ENCODE data around the gene TEF. TPM values are rescaled to one million over a fixed set of nuclear protein-coding genes. Genes with fewer than 3 reads are reported as not detected.
A peak's percentile ranks its signal among the peaks of the same experiment; 100 is the strongest.

The TEF gene
- total RNA-seq, 1 donor from 2014 or later: 13.6 TPM

DNA sequence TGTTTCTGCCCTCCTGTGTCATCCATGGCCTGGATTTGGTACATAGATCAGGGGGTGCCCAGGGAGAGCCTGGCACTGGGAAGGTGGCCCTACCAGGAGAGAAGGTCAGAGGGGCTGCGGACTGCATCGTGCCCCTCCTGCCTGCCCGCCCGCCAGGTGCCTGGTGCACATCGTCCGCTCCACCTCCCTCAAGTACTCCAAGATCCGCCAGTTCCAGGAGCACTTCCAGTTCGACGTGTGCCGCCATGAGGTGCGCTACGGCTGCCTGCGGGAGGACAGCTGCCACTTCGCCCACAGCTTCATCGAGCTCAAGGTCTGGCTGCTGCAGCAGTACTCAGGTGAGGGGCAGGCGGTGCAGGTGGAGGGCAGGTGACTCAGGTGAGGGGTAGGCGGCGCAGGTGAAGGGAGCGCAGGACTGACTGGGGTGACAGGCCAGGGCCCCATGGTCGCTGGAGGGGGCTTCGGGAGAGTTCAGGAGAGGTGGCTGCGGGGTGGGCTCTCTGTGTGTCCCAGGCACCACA is 32.7 kb upstream of the TEF start:
- no peak for TF ChIP-seq CTCF (conservative IDR thresholded peaks at IDR 0.05)
- Mint-ChIP-seq H3K36me3 (ENCODE audit: low read depth) (peaks cover 14% of the 10 kb centered on the region), H3K9me3 (no peaks in the 10 kb centered on the region), H3K4me3 (no peak overlapping the region), H3K4me1 (no peaks in the 10 kb centered on the region), H3K27me3 (ENCODE audit: low read depth) (no peaks in the 10 kb centered on the region), H3K27ac (ENCODE audit: unreplicated experiment) (no peak overlapping the region)
- no peak for DNase-seq (ENCODE audit: low read depth, low spot score)

DNA sequence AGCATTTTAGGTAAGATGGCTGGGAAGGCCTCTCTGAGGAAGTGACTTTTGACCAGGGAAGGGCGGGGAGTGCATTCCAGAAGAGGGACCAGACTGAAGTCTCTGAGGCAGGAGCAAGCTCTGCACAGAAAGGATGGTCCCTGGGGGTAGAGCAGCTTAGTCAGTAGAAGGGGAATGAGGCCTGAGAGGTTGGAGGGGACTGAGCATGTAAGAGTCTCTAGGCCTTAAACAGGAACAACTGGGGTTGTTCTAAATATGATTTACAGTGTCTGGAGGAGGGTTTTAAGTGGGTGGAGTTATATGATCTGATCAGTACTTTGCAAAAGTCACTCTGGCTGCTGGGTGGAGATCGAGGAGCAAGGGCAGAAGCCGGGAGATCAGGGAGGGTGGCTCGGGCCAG is 31.7 kb upstream of the TEF start:
- peak overlapping the region; percentile 1 for H3K27ac Mint-ChIP-seq (ENCODE audit: unreplicated experiment)
- peaks cover 14% of the 10 kb centered on the region for H3K36me3 Mint-ChIP-seq (ENCODE audit: low read depth)
- TF ChIP-seq CTCF (conservative IDR thresholded peaks at IDR 0.05): no peak
- H3K4me1 Mint-ChIP-seq: no peaks in the 10 kb centered on the region
- no peaks in the 10 kb centered on the region for H3K27me3 Mint-ChIP-seq (ENCODE audit: low read depth)
- H3K9me3 Mint-ChIP-seq: no peaks in the 10 kb centered on the region
- no peak for DNase-seq (ENCODE audit: low read depth, low spot score)
- H3K4me3 Mint-ChIP-seq: no peak overlapping the region

DNA sequence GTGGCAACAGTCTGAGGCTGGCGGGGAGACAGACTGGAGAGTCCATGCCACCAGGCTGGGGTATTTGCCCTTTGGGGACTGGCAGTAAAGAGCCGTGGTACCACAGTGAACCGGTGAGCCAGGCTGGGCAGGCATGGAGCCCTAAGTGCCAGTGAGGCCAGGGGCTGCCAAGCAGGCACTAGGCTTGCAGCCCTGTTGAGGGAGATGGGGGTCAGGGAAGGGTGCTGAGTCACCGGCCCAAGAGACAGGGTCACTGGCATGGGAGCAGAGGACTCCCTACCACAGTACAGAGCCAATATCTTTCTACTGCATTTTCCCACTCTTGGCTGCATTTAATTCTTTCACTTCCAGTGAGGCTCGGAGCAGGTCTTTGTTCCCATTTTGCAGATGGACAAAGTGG is 30.7 kb upstream of the TEF start:
- H3K27ac Mint-ChIP-seq (ENCODE audit: unreplicated experiment): no peak overlapping the region
- H3K36me3 Mint-ChIP-seq (ENCODE audit: low read depth): peaks cover 14% of the 10 kb centered on the region
- H3K9me3 Mint-ChIP-seq: no peaks in the 10 kb centered on the region
- no peaks in the 10 kb centered on the region for H3K27me3 Mint-ChIP-seq (ENCODE audit: low read depth)
- no peak for DNase-seq (ENCODE audit: low read depth, low spot score)
- H3K4me3 Mint-ChIP-seq: no peak overlapping the region
- no peaks in the 10 kb centered on the region for H3K4me1 Mint-ChIP-seq
- TF ChIP-seq CTCF (conservative IDR thresholded peaks at IDR 0.05): no peak

DNA sequence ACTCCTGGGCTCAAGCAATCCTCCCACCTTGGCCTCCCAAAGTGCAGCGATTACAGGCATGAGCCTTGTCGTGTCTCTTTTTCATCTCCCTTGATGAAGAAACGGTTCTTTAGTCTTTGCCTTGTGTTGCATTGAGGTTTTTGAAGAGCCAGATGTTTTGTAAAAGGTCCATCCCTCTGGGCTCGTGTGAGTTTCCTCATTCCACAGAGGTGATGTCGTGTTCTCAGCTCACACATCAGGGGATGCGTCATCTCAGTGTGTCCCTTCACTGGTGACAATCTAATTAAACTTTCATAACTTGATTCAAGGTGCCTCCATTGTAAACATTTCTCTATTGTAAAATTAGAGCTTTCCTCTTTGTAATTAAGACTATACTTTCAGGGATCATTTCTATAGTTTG is 29.7 kb upstream of the TEF start:
- H3K36me3 Mint-ChIP-seq (ENCODE audit: low read depth): peaks cover 14% of the 10 kb centered on the region
- H3K4me3 Mint-ChIP-seq: no peak overlapping the region
- no peaks in the 10 kb centered on the region for H3K9me3 Mint-ChIP-seq
- no peaks in the 10 kb centered on the region for H3K27me3 Mint-ChIP-seq (ENCODE audit: low read depth)
- H3K27ac Mint-ChIP-seq (ENCODE audit: unreplicated experiment): no peak overlapping the region
- H3K4me1 Mint-ChIP-seq: no peaks in the 10 kb centered on the region
- no peak for DNase-seq (ENCODE audit: low read depth, low spot score)
- TF ChIP-seq CTCF (conservative IDR thresholded peaks at IDR 0.05): no peak

DNA sequence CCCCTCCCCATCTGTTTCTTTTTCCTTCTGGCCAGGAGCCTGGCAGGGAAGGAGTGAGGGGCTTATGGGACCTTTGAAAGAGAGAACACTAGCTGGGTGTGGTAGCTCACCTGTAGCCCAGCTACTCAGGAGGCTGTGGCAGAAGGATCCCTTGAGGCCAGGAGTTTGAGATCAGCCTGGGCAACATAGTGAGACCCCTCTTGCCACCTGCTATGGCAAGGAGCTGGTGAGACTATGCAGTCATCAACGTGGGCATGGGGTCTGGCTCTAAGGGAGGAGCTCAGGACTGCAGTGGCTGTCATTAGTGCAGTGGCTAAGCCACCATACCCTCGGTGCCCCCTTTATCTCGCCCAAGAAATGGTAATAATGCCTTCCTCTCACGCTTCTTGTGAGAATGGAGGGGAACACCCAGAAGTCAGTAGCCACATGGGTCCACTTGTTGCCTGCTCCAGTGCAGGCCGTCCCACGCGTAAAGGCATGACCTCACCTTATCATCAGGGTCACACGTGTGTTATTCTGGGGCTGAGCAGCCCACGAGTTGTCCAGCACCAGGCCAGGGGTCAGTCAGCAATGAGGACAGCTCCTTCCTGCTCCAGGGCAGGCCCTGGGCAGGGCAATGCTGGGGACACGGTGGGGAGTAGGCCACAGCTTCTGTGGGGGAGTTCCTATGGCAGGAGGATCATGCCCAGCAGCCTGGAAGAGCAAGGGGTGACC is 27.7 kb upstream of the TEF start:
- no peak for TF ChIP-seq CTCF (conservative IDR thresholded peaks at IDR 0.05)
- Mint-ChIP-seq H3K36me3 (ENCODE audit: low read depth) (peaks cover 14% of the 10 kb centered on the region), H3K4me1 (no peaks in the 10 kb centered on the region), H3K27ac (ENCODE audit: unreplicated experiment) (peak overlapping the region; percentile 27), H3K4me3 (no peak overlapping the region), H3K9me3 (no peaks in the 10 kb centered on the region), H3K27me3 (ENCODE audit: low read depth) (no peaks in the 10 kb centered on the region)
- no peak for DNase-seq (ENCODE audit: low read depth, low spot score)

Measured in neural crest cell (in vitro differentiated cells).